RKO (cell line): Measurements from ENCODE around the gene TTC5.
"Not testable (repeated sequence)": the region's sequence is repeated elsewhere in the genome, so short reads cannot be mapped to it uniquely, and the experiment has no call there.

Source experiments
- DNase-seq: peaks from one replicate; pipeline ENCODE4 v3.0.0-alpha.2; 2016; ENCODE audit warnings: low spot score

TTC5 gene

GRCh38 chr14:20305265-20306078, at the start of gene TTC5:
TTC5 (minus strand) TSS chr14:20305951; CDS start chr14:20305937, 14 bp downstream.
- DNase-seq, result peak; percentile 86

- no peak for DNase-seq
Observed at GRCh38 chr14:20350860-20351259, 45.1 kb upstream of the TTC5 start.

DNA sequence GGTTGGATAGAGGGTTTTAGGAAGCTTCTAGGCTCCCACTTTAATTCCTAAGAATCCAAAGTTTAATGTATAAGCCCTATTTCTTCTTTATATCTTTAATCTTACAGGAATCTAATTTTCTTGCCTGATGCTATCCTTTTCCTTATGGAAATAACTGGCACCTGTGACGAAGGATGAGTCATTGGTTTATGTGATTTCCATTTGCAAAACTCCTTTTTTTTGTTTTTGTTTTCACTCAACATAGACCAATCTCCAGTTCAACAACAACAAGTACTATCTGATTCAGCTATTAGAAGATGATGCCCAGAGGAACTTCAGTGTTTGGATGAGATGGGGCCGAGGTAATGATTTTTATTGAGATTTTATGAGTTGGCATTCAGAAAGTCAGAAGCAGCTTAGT, 44.5 kb upstream of the TTC5 start:
- no peak for DNase-seq

GRCh38 chr14:20347747-20348146, 42.0 kb upstream of the TTC5 start:
- no peak for DNase-seq

- no peak for DNase-seq
Observed at GRCh38 chr14:20346713-20347112, 41.0 kb upstream of the TTC5 start.

GRCh38 chr14:20345366-20345765, 39.6 kb upstream of the TTC5 start:
- no peak for DNase-seq

DNA sequence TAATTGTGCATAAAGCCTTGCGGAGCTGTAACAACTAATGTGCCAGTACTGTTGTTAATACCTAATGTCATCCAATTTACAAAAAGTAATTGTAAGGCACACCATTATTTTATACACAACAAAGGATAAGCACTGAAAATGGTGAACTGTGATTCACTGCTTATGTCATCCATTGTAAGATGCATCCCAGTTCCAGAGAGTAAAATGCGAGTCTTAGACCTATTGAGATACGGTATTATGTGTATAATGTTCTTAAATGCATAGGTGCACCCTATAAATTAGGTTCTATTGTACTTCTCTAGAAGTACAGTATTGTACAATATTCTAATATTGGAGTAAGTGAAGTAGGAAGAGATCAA, 38.1 kb upstream of the TTC5 start:
- peak; percentile 68 for DNase-seq

GRCh38 chr14:20343092-20343861, 37.5 kb upstream of the TTC5 start, which contains the start of gene PARP2:
PARP2 (plus strand) TSS chr14:20343635; CDS start chr14:20343642, 7 bp downstream.
- peak; percentile 99 for DNase-seq

DNA sequence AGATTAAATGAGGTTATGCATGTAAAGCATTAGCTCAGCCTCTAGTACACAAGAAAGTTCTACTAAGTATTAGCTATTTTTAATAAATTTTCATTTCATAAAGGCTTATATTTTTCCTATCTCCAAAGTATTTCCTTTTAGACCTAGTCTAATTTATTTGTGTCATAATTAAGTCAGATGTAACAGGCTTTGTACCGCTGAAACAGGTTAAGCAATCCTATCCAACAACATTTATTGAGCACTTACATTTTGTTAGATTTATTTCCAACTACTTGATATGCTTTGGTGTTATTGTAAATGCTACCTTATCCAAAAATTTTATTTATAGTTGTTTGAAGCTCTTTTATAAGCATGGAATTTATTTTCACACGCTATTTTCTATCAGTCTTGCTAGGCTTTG, 35.9 kb upstream of the TTC5 start:
- DNase-seq, result no peak

DNA sequence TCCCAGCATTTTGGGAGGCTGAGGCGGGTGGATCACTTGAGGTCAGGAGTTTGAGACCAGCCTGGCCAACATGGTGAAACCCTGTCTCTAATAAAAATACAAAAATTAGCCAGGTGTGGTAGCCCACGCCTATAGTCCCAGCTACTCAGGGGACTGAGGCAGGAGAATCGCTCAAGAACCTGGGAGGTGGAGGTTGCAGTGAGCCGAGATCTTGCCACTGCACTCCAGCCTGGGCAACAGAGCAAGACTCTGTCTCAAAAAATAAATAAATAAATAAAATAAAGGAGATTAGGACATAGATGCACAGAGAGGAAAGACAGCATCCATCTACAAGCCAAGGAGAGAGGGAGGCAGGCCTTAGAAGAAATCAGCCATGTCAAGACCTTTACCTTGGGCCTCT, 35.3 kb upstream of the TTC5 start:
- not testable (repeated sequence) for DNase-seq

DNA sequence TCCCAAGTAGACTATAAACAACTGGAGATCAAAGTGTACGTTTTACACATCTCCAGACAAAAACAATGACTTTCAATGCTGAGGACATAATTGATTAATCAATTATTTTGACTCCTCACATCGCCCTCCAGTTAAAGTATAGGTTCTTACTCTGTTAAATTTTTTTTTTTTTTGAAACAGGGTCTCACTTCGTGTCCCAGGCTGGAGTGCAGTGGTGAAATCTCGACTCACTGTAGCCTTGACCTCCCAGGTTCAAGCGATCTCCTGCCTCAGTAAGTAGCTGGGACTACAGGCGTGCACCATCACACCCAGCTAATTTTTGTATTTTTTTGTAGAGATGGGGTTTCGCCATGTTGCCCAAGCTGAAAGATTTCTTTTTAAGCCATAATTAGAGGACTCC, 28.3 kb upstream of the TTC5 start:
- DNase-seq, result no peak

GRCh38 chr14:20333494-20333841, 27.7 kb upstream of the TTC5 start:
- no peak for DNase-seq

DNA sequence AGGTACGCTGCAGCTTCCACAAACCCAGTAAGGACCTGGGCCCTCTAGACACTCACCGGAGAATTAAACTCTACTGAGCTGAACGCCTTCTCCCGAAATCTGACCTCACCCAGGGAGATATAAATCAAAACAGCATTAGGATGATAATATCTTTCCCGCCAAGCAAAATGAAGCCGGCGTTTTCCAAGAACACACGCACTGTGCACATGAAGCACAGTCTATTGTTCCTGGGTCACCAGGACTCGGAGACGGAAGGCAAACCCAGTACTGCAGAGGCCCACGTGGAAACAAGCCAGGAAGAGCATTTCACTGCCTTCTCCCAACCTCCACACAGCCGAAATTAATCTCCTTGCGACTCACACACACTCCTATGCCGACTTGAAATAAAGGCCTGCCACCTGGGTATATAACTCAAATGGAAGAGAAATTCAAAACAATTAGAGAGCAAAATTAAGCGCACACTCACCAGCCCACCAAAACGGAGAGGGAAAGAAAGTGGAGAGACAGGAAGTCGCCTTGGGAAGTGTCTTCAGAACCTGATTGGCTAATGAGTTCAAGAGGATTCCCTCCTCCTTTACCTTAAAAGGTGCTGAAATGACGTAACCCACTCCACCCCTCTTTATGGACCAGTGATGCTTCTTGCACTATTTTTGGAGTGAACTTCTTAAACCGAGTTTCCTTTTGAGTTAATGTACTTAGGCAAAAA, 27.2 kb upstream of the TTC5 start, which contains the start of gene CCNB1IP1:
Gene CCNB1IP1, minus strand, starts transcription at position 492 of the 706 bp plus-strand sequence. CDS start 16,756 bp downstream, outside the sequence.
- peak; percentile 96 for DNase-seq

DNA sequence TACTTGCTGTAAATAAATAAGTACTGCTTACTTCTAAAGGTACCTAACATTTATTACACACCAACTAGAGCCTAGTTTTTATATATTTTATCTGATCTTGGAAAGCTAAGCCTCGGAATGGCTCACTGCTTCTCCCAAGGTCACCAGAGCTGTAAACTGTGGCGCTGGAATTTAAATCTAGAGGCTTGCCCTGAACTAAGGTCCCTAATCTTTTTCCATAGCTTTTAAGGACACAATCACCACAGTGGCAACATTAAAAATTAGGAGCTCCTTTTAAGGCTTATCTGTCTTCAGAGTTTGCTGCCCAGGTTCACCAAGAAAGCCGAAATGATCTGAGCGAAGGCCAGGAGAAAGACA, 26.7 kb upstream of the TTC5 start:
- peak; percentile 53 for DNase-seq

GRCh38 chr14:20331053-20331613, 25.4 kb upstream of the TTC5 start:
- peak; percentile 43 for DNase-seq

DNA sequence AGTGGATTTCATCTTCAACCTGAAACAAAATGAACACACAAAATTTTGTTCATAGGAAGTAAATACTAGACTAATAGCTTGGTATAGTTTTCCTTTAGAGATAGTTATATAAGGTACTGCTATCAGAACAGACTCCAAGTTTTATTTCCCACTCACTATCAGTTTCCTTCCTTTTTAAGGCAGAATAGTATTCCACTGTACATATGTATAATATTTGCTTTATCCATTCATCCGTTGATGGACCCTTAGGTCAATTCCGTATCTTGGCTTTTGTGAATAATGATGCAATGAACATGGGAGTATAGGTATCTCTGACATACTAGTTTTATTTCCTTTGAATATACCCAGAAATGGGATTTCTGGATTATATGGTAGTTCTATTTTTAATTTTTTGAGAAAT, 23.6 kb upstream of the TTC5 start:
- no peak for DNase-seq

DNA sequence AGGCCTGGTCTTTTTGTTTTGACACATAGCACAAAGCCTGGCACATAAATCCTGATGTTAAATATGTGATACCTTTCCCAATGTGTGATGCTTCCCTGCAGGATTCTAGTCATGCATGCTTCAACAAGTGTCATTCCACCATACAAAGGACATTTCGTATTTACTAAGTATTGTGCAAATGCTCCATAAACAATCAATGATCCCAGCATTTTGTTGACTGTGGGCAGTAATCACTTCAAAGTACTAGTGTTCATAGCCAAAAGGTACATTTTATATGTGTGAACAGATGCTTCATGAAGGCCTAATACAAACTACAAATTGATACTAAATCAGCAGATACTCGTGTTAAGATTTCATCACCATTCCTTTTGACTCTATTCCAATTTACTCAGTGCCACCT, 23.0 kb upstream of the TTC5 start:
- no peak for DNase-seq

- peak; percentile 83 for DNase-seq
Observed at GRCh38 chr14:20327005-20327869, 21.5 kb upstream of the TTC5 start.

- no peak for DNase-seq
Observed at GRCh38 chr14:20317720-20318119, 12.0 kb upstream of the TTC5 start.

DNA sequence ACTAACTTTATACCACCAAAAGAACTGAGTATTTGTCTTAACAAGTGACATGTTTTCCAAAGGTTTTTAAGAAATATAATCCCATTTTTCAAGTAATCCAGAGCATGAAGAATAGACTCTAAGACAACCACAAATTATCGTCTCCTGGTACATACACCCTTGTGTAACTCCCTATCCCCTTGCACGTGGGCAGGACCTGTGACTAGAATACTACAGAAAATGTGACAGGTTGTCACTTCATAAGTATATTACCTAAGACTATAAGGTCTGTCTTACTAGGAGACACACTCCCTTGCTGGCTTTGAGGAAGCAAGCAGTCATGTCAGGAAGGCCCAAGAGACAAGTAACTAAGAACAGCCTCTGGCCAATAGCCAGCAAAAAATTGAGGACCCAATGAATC, 8.3 kb upstream of the TTC5 start:
- no peak for DNase-seq

- DNase-seq, result no peak
Observed at GRCh38 chr14:20306079-20306423, 300 bp upstream of the TTC5 start.
